ENCODE measurements around the gene CRACDL.

The CRACDL gene

GRCh38 chr2:98746426-98746825, 189.6 kb downstream of the CRACDL start:
- no peak overlapping the region for H3K4me3 ChIP-seq (replicated peaks; ENCODE audit: insufficient read depth, low read length)
- TF ChIP-seq CTCF (IDR thresholded peaks at IDR 0.05; ENCODE audit: insufficient read depth, low read length) (no peak), SPI1 (IDR thresholded peaks at IDR 0.05; ENCODE audit: borderline replicate concordance, low read depth) (no peak), POLR2AphosphoS5 (IDR thresholded peaks at IDR 0.05; ENCODE audit: low read depth) (no peak), REST (IDR thresholded peaks at IDR 0.05; ENCODE audit: insufficient replicate concordance, low read depth) (no peak), GABPA (IDR thresholded peaks at IDR 0.05; ENCODE audit: low read depth) (no peak)
- no peak overlapping the region for H3K27ac ChIP-seq (replicated peaks)
- DNase-seq (ENCODE audit: low read depth in 1 of 2, low spot score in 1 of 2) = no peak
- no peaks in the 10 kb centered on the region for H3K27me3 ChIP-seq (ENCODE audit: insufficient read depth, poor library complexity, severe bottlenecking)

- no peak overlapping the region for H3K4me3 ChIP-seq (replicated peaks; ENCODE audit: insufficient read depth, low read length)
- no peak for TF ChIP-seq GABPA (IDR thresholded peaks at IDR 0.05; ENCODE audit: low read depth)
- no peak for TF ChIP-seq REST (IDR thresholded peaks at IDR 0.05; ENCODE audit: insufficient replicate concordance, low read depth)
- TF ChIP-seq SPI1 (IDR thresholded peaks at IDR 0.05; ENCODE audit: borderline replicate concordance, low read depth) = no peak
- no peak for TF ChIP-seq POLR2AphosphoS5 (IDR thresholded peaks at IDR 0.05; ENCODE audit: low read depth)
- no peak for TF ChIP-seq CTCF (IDR thresholded peaks at IDR 0.05; ENCODE audit: insufficient read depth, low read length)
- DNase-seq (ENCODE audit: low read depth in 1 of 2, low spot score in 1 of 2) = no peak
- no peak overlapping the region for H3K27ac ChIP-seq (replicated peaks)
- H3K27me3 ChIP-seq (ENCODE audit: insufficient read depth, poor library complexity, severe bottlenecking) = no peaks in the 10 kb centered on the region
Observed at GRCh38 chr2:98744595-98744994, 191.4 kb downstream of the CRACDL start.
